ENCODE measurements around the gene ZBTB7C.
A peak's percentile ranks its signal among the peaks of the same experiment; 100 is the strongest.

The ZBTB7C gene

DNA sequence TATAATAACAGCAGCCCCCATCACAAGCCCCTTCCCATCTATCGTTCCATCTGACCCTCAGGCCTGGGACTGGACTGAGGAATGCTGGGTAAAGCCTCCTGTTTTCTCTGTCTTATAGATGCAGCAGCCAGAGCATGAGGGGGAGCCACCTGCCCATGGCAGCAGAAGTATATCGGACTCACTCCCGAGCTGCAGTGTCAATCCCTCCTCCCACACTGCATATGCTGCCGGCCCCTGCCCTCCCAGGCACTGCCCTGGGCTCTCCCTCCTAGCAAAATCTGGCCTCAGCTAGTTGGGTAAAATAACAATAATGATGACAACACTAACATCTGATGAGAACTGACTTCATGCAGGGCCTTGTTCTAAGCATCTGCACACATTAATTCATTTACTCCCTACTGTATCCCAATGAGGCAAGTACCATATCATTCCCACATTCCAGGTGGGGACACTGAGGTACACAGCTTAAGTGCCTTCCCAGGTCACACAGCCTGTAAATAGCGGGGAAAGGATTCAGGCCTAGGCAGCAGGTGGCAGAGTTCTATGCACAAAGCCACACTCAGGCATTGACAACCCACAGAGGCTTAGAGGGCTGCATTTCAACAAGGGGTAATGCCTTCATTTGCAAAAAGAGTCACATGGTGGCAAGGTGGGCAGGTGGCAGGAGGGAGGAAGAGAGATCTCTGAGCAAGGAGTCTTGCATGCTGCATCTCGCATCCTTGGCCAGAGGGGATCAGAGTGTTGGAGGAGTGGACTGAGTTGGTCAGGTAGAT lies 190.0 kb downstream of the ZBTB7C start:
- peaks cover 29% of the 10 kb centered on the region for H3K4me1 Mint-ChIP-seq
- H3K27me3 Mint-ChIP-seq (ENCODE audit: low read depth): peaks cover 4% of the 10 kb centered on the region
- H3K9me3 Mint-ChIP-seq: peaks cover under 1% of the 10 kb centered on the region
- H3K27ac Mint-ChIP-seq: peak overlapping the region; percentile 53 to 89 (median 59)
- peaks cover 1% of the 10 kb centered on the region for H3K36me3 Mint-ChIP-seq (ENCODE audit: low read depth)
- TF ChIP-seq, protein P1, sequence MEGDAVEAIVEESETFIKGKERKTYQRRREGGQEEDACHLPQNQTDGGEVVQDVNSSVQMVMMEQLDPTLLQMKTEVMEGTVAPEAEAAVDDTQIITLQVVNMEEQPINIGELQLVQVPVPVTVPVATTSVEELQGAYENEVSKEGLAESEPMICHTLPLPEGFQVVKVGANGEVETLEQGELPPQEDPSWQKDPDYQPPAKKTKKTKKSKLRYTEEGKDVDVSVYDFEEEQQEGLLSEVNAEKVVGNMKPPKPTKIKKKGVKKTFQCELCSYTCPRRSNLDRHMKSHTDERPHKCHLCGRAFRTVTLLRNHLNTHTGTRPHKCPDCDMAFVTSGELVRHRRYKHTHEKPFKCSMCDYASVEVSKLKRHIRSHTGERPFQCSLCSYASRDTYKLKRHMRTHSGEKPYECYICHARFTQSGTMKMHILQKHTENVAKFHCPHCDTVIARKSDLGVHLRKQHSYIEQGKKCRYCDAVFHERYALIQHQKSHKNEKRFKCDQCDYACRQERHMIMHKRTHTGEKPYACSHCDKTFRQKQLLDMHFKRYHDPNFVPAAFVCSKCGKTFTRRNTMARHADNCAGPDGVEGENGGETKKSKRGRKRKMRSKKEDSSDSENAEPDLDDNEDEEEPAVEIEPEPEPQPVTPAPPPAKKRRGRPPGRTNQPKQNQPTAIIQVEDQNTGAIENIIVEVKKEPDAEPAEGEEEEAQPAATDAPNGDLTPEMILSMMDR (IDR thresholded peaks at IDR 0.05; ENCODE audit: unreplicated experiment in 3 of 3): no peak
- H3K4me3 Mint-ChIP-seq: peak overlapping the region in 1 of 3 experiments; percentile 10

DNA sequence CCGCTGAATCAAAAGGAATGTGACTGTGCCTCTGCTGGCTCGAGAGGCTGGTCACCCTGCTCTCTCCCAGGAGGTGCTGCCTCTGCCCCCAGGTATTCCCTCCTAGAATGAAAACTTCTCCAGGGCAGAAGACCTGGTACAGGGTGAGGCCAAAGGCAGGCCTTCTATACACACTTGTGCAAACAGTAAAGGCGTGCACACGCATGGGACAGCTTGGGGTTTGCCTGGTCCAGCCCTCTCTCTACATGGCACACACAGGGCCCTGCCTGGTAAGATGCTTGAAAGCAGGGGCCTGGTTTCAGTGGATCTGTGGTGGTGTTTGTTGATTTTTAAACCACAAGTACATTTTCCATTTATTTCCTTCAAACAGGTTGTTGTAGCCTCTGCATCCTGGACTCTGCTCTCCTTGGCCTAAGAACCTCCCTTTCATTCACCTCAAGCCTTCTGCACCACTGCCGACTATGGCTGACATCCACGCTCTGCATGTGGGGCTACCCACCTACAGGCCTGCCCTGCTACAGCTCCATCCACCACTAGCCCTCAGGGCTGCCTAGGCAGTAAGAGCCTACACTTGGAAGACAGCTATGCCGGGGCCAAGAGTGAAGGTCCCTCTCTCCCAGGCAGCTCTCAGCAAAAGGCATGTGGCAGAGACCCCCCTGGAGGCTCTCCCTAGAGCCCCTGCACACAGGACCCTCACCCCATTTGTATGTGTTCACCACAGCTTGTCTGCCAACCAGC lies 190.7 kb downstream of the ZBTB7C start:
- Mint-ChIP-seq H3K27ac (peak overlapping the region; percentile 53 to 89 (median 59)), H3K4me1 (peaks cover 29% of the 10 kb centered on the region), H3K36me3 (ENCODE audit: low read depth) (peaks cover 4% of the 10 kb centered on the region), H3K4me3 (peak overlapping the region in 1 of 3 experiments; percentile 10), H3K9me3 (peaks cover 4% of the 10 kb centered on the region), H3K27me3 (ENCODE audit: low read depth) (peaks cover 4% of the 10 kb centered on the region)
- TF ChIP-seq, protein P1 (IDR thresholded peaks at IDR 0.05; ENCODE audit: unreplicated experiment in 3 of 3): no peak

GRCh38 chr18:48217258-48218250 lies 191.6 kb downstream of the ZBTB7C start:
- H3K4me1 Mint-ChIP-seq: peaks cover 29% of the 10 kb centered on the region
- H3K27ac Mint-ChIP-seq: peak overlapping the region; percentile 71 to 93 (median 87)
- TF ChIP-seq, protein P1 (IDR thresholded peaks at IDR 0.05; ENCODE audit: unreplicated experiment in 3 of 3): no peak
- peaks cover 7% of the 10 kb centered on the region for H3K9me3 Mint-ChIP-seq
- H3K4me3 Mint-ChIP-seq: peak overlapping the region in 1 of 3 experiments; percentile 1
- H3K36me3 Mint-ChIP-seq (ENCODE audit: low read depth): peaks cover 4% of the 10 kb centered on the region
- peaks cover 4% of the 10 kb centered on the region for H3K27me3 Mint-ChIP-seq (ENCODE audit: low read depth)

GRCh38 chr18:48216639-48217257 lies 192.4 kb downstream of the ZBTB7C start:
- TF ChIP-seq, protein P1 (IDR thresholded peaks at IDR 0.05; ENCODE audit: unreplicated experiment in 3 of 3): no peak
- Mint-ChIP-seq H3K4me3 (no peak overlapping the region), H3K27me3 (ENCODE audit: low read depth) (peaks cover 4% of the 10 kb centered on the region), H3K36me3 (ENCODE audit: low read depth) (peaks cover 4% of the 10 kb centered on the region), H3K27ac (peak overlapping the region; percentile 71 to 93 (median 87)), H3K9me3 (peaks cover 7% of the 10 kb centered on the region), H3K4me1 (peaks cover 29% of the 10 kb centered on the region)

Measured in nephron (organoid).